Heart right ventricle (tissue), 16 donors: ENCODE measurements around the gene GALNT18. TPM values are rescaled to one million over a fixed set of nuclear protein-coding genes. Genes with fewer than 3 reads are reported as not detected.
A peak's percentile ranks its signal among the peaks of the same experiment; 100 is the strongest.

Source experiments
- ATAC-seq, 8 donors: fragments of 200-7000 bp; cut with Tn5 transposase; one replicate each; pipeline ENCODE4 v1.9.1; 2020; ENCODE audit warnings: mild to moderate bottlenecking in 8 of 8, moderate library complexity in 8 of 8, moderate number of reproducible peaks in 1 of 8
- DNase-seq, 2 donors: peaks; one replicate each; pipeline ENCODE4 v3.0.0-alpha.2; 2020
- H3K27ac ChIP-seq, 10 donors: fragments of 200-600 bp; sonication (generic) in 2 of 10; one replicate each; pipeline versions ENCODE4 v1.5.0 to v1.8.0; 2020 to 2022; ENCODE audit warnings: mild to moderate bottlenecking in 3 of 10
- H3K27me3 ChIP-seq, 7 donors: fragments of 200-600 bp; one replicate each; pipeline ENCODE4 v1.8.0; 2021 to 2022; ENCODE audit warnings: mild to moderate bottlenecking in 2 of 7
- H3K36me3 ChIP-seq, 9 donors: fragments of 200-600 bp; sonication (generic) in 1 of 9; one replicate each; pipeline versions ENCODE4 v1.5.0 to v1.8.0; 2020 to 2022; ENCODE audit warnings: mild to moderate bottlenecking in 2 of 9
- H3K4me1 ChIP-seq, 9 donors: fragments of 200-600 bp; sonication (generic) in 1 of 9; one replicate each; pipeline versions ENCODE4 v1.5.0 to v1.8.0; 2020 to 2022; ENCODE audit warnings: mild to moderate bottlenecking in 4 of 9
- H3K4me3 ChIP-seq, 10 donors: fragments of 200-600 bp; sonication (generic) in 2 of 10; one replicate each; pipeline versions ENCODE4 v1.5.0 to v1.8.0; 2020 to 2022; ENCODE audit warnings: mild to moderate bottlenecking in 7 of 10, moderate library complexity in 2 of 10
- H3K9me3 ChIP-seq, 11 donors: fragments of 200-600 bp in 10 of 11; sonication (generic) in 2 of 11; one replicate each; pipeline versions ENCODE4 v1.5.0 to v1.8.0; 2013 to 2022; ENCODE audit warnings: mild to moderate bottlenecking in 2 of 11, control low read depth in 1 of 11, moderate library complexity in 1 of 11
- WGBS, 2 donors: extraction: QIAGEN DNeasy Blood & Tissue Kit; methylation state at CpG; one replicate each; pipeline ENCODE4 v1.1.7; 2013; ENCODE audit warnings: inconsistent platforms in 1 of 2; 5-methylcytosine and 5-hydroxymethylcytosine counted together
- intact Hi-C, 10 donors: fragments of 100-400 bp; cut with DNase I; formaldehyde crosslinking; loops; one replicate each; pipeline versions ENCODE4 v1.11.1 to v1.14.2; 2022
- polyA plus RNA-seq, 2 donors: library from polyadenylated mRNA; stranded (reverse); fragments of 200-250 nt; gene quantifications; one replicate each; pipeline ENCODE4 v1.2.3, GENCODE V29; 2013
- total RNA-seq, 10 donors: library from RNA; stranded (reverse); fragmentation: NEBNext Ultra II Directional in 3 of 10; extraction: Animal tissue kit (Norgen Biotek cat#: 25700) in 3 of 10; gene quantifications; one replicate each; pipeline versions ENCODE4 v1.2.1 to v1.2.4, GENCODE V29; 2021 to 2023
- TF ChIP-seq, protein P1 (sequence below), 9 donors: fragments of 200-600 bp; sonication (generic) in 2 of 9; IDR thresholded peaks; one replicate each; pipeline versions ENCODE4 v1.5.0 to v1.8.0; 2021 to 2022; ENCODE audit warnings: antibody characterized with exemption in 9 of 9, mild to moderate bottlenecking in 5 of 9, moderate library complexity in 1 of 9
- donor health status: Arrhythmogenic right ventricular cardiomyopathy.
- donor health status: ischemic (EF 13 %, LVEDD 7.1; RV severe dilation, severe dysfunction).
- donor health status: healthy with polysubstance abuse.
- donor health status: DM: no; HTN: yes; CAD: no.
- donor health status: DM: no; HTN: no; CAD: no.
- donor health status: ischemic (EF 25% LVEDD 6.9; RV normal size, moderate dysfunction).
- donor health status: ischemic (EF 25% LVEDD 5.7; RV mildly dilated, moderate dysfunction).
- donor health status: healthy.
- donor health status: DM: yes; HTN: yes; CAD: no.
- donor health status: Ischemic cardiomyopathy.
- donor health status: ischemic (EF 35%, LVEDD 5.7; RV mildly dilated, moderate dysfunction).
- donor health status: nonischemic (EF 11% LVEDD 7.7; RV severe dilation, severe dysfunction).
- donor health status: DM: yes; HTN: yes; CAD: no.
- donor health status: PGD.
- donor health status: ischemic (EF 29% LVEDD 5.4; RV normal size, mild dysfunction).
- donor health status: nonischemic (EF 23%, LVEDD 6.1; RV moderate dilation, normal function).

Gene GALNT18
- total and polyA plus RNA-seq, 12 donors, result 7.0 to 29.0 (median 15.6) TPM

GRCh38 chr11:11409901-11410300, 211.9 kb downstream of the GALNT18 start:
- Histone ChIP-seq H3K9me3 (no peaks in the 10 kb centered on the region), H3K4me1 (peaks cover 9 to 62% (median 41%) of the 10 kb centered on the region in 9 donors), H3K27me3 (peaks cover 0 to 25% (median 0%) of the 10 kb centered on the region in 7 donors), H3K36me3 (peaks cover 0 to 6% (median 0%) of the 10 kb centered on the region in 9 donors), H3K27ac (peak overlapping the region in 5 of 10 donors; percentile 15 to 56 (median 34)), H3K4me3 (no peak overlapping the region)
- intact Hi-C loops, result loop anchor here in 8 of 10 donors (5.0 to 10.0 kb wide), 5 partner anchors 125 to 375 kb away; partner anchors contain the start of gene GALNT18 (in 2 of the 8)
- WGBS, 2 donors, result 54 to 61% methylated on average over 3 of the region's 3 CpGs
- ATAC-seq (peak in 6 of 8 donors; percentile 13 to 56 (median 28)), DNase-seq (peak in 1 of 2 donors; percentile 23)
- TF ChIP-seq, protein P1, sequence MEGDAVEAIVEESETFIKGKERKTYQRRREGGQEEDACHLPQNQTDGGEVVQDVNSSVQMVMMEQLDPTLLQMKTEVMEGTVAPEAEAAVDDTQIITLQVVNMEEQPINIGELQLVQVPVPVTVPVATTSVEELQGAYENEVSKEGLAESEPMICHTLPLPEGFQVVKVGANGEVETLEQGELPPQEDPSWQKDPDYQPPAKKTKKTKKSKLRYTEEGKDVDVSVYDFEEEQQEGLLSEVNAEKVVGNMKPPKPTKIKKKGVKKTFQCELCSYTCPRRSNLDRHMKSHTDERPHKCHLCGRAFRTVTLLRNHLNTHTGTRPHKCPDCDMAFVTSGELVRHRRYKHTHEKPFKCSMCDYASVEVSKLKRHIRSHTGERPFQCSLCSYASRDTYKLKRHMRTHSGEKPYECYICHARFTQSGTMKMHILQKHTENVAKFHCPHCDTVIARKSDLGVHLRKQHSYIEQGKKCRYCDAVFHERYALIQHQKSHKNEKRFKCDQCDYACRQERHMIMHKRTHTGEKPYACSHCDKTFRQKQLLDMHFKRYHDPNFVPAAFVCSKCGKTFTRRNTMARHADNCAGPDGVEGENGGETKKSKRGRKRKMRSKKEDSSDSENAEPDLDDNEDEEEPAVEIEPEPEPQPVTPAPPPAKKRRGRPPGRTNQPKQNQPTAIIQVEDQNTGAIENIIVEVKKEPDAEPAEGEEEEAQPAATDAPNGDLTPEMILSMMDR (IDR thresholded peaks at IDR 0.05), result no peak

- WGBS, 2 donors, result 59 to 73% methylated on average over 6 of the region's 6 CpGs
- Histone ChIP-seq H3K36me3 (no peaks in the 10 kb centered on the region), H3K4me1 (peaks cover 9 to 67% (median 42%) of the 10 kb centered on the region in 9 donors), H3K27ac (peak overlapping the region in 3 of 10 donors; percentile 17 to 56 (median 41)), H3K27me3 (peaks cover 0 to 24% (median 0%) of the 10 kb centered on the region in 7 donors), H3K9me3 (no peaks in the 10 kb centered on the region), H3K4me3 (no peak overlapping the region)
- TF ChIP-seq, protein P1 (IDR thresholded peaks at IDR 0.05), result no peak
- ATAC-seq (peak in 3 of 8 donors; percentile 13 to 28 (median 16)), DNase-seq (no peak)
- intact Hi-C loops, result loop anchor here in 8 of 10 donors (5.0 to 10.0 kb wide), 5 partner anchors 126 to 376 kb away; partner anchors contain the start of gene GALNT18 (in 2 of the 8)
Observed at GRCh38 chr11:11409224-11409623, 212.6 kb downstream of the GALNT18 start.

DNA sequence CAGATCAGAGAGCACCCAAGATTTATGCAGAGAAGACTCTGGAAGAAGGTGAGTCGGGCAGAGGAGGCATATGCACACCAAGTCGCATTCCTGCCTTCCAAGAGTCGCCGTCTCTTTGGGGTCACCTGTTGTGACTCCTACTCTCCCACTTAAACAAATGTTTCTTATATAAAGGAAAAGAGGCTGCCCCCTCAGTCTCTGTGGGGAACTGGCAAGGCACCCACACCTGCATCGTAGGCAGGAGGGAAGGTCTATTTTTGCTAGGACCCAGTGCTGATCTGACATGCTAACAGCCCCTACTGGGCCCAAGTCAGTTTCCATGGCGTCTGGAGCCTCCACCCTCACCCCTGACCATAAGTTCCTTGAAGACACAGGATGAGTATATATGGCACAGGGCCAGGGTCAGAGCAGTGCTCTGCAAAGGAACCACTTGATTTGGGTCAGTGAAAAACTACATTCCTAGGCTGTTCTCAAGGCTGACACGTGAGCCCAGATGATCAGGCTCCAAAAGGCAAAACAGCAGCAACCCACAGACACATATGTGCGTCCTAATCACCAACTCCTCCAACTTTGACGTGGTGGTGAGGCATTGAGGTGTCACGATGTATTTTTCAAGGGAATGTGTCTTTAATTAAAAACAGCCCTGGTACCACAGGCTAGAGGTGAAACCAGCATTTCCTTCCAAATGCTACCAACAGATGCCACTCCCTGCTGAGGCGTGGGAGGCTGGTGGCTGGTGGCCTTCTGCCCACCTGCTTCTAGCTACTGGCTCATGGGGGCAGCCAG, 213.2 kb downstream of the GALNT18 start:
- Histone ChIP-seq H3K4me1 (peaks cover 9 to 73% (median 45%) of the 10 kb centered on the region in 9 donors), H3K4me3 (no peak overlapping the region), H3K27ac (peak overlapping the region in 3 of 10 donors; percentile 17 to 85 (median 41)), H3K9me3 (no peaks in the 10 kb centered on the region), H3K36me3 (no peaks in the 10 kb centered on the region), H3K27me3 (peaks cover 0 to 18% (median 0%) of the 10 kb centered on the region in 7 donors)
- DNase-seq (no peak), ATAC-seq (no peak)
- TF ChIP-seq, protein P1 (IDR thresholded peaks at IDR 0.05), result no peak
- WGBS, 2 donors, result 87 to 93% methylated on average over 11 of the region's 11 CpGs
- intact Hi-C loops, result loop anchor here in 8 of 10 donors (5.0 to 10.0 kb wide), 5 partner anchors 126 to 376 kb away; partner anchors contain the start of gene GALNT18 (in 2 of the 8)

- DNase-seq (no peak), ATAC-seq (peak in 5 of 8 donors; percentile 14 to 40 (median 20))
- peaks cover 0 to 11% (median 0%) of the 10 kb centered on the region in 7 donors for H3K27me3 ChIP-seq
Observed at GRCh38 chr11:11407763-11408084, 214.1 kb downstream of the GALNT18 start.

More at GRCh38 chr11:11407763-11408084, 214.1 kb downstream of the GALNT18 start:
- Histone ChIP-seq H3K36me3 (no peaks in the 10 kb centered on the region), H3K27ac (peak overlapping the region in 6 of 10 donors; percentile 43 to 85 (median 66)), H3K9me3 (no peaks in the 10 kb centered on the region), H3K4me3 (no peak overlapping the region), H3K4me1 (peaks cover 9 to 80% (median 45%) of the 10 kb centered on the region in 9 donors)
- WGBS, 2 donors, result 47 to 65% methylated on average over 5 of the region's 5 CpGs
- intact Hi-C loops, result loop anchor here in 8 of 10 donors (5.0 to 10.0 kb wide), 5 partner anchors 127 to 377 kb away; partner anchors contain the start of gene GALNT18 (in 2 of the 8)
- TF ChIP-seq, protein P1 (IDR thresholded peaks at IDR 0.05), result no peak
